Hepatocyte (in vitro differentiated cells): ENCODE measurements around the gene APBA2. TPM values are rescaled to one million over a fixed set of nuclear protein-coding genes. Genes with fewer than 3 reads are reported as not detected.

Source experiments
- DNase-seq: peaks from one replicate; pipeline ENCODE4 v3.0.0-alpha.2; 2016; ENCODE audit warnings: low spot score
- H2AFZ ChIP-seq: fragments of 200-600 bp; sonication (generic); 2 replicates; pipeline ENCODE4 v1.6.0; 2016; ENCODE audit warnings: antibody characterized with exemption, mild to moderate bottlenecking
- H3K27ac ChIP-seq: fragments of 200-600 bp; sonication (generic); 2 replicates; pipeline ENCODE4 v1.5.1; 2016; ENCODE audit warnings: mild to moderate bottlenecking
- H3K27me3 ChIP-seq: fragments of 200-600 bp; sonication (generic); 2 replicates; pipeline ENCODE4 v1.6.1; 2016
- H3K36me3 ChIP-seq: fragments of 200-600 bp; sonication (generic); replicated peaks from 2 replicates; pipeline ENCODE4 v1.5.1; 2016; ENCODE audit warnings: low read depth; ENCODE audit not compliant: insufficient read depth
- H3K4me1 ChIP-seq: fragments of 200-600 bp; sonication (generic); 2 replicates; pipeline ENCODE4 v1.5.1; 2016; ENCODE audit warnings: mild to moderate bottlenecking, moderate library complexity; ENCODE audit not compliant: insufficient read depth
- H3K4me2 ChIP-seq: fragments of 200-600 bp; sonication (generic); 2 replicates; pipeline ENCODE4 v1.6.0; 2016
- H3K4me3 ChIP-seq: fragments of 200-600 bp; sonication (generic); 2 replicates; pipeline ENCODE4 v1.5.1; 2016; ENCODE audit warnings: mild to moderate bottlenecking
- H3K79me2 ChIP-seq: fragments of 200-600 bp; sonication (generic); 2 replicates; pipeline ENCODE4 v1.6.0; 2017; ENCODE audit warnings: mild to moderate bottlenecking
- H3K9me2 ChIP-seq: fragments of 200-600 bp; sonication (generic); replicated peaks from 2 replicates; pipeline ENCODE4 v1.6.0; 2017; ENCODE audit warnings: mild to moderate bottlenecking; ENCODE audit not compliant: insufficient read depth
- H3K9me3 ChIP-seq: fragments of 200-600 bp; sonication (generic); 2 replicates; pipeline ENCODE4 v1.5.1; 2016; ENCODE audit warnings: low read depth, mild to moderate bottlenecking
- H4K20me1 ChIP-seq: fragments of 200-600 bp; sonication (generic); 2 replicates; pipeline ENCODE4 v1.6.0; 2016; ENCODE audit warnings: mild to moderate bottlenecking; ENCODE audit not compliant: insufficient read depth, poor library complexity, severe bottlenecking
- CTCF ChIP-seq: fragments of 200-600 bp; sonication (generic); IDR thresholded peaks from 2 replicates; pipeline ENCODE4 v1.5.1; 2016; ENCODE audit warnings: antibody characterized with exemption, mild to moderate bottlenecking; ENCODE audit not compliant: poor library complexity
- EZH2 ChIP-seq: fragments of 200-600 bp; sonication (generic); IDR thresholded peaks from 2 replicates; pipeline ENCODE4 v1.6.1; 2016; ENCODE audit warnings: antibody characterized with exemption, mild to moderate bottlenecking, borderline replicate concordance
- EZH2phosphoT487 ChIP-seq: fragments of 200-600 bp; sonication (generic); IDR thresholded peaks from one replicate; pipeline ENCODE4 v1.6.1; 2018; ENCODE audit warnings: antibody characterized with exemption, mild to moderate bottlenecking, low read depth, moderate library complexity; ENCODE audit not compliant: unreplicated experiment, severe bottlenecking
- WGBS: methylation state at CpG from one replicate; pipeline ENCODE4 v1.1.6; 2016; ENCODE audit warnings: low lambda C conversion rate; ENCODE audit errors: missing lambda C conversion rate; 5-methylcytosine and 5-hydroxymethylcytosine counted together
- polyA plus RNA-seq: library from polyadenylated mRNA; unstranded; fragments of >200 nt; fragmentation: Nextera tagmentation; extraction: Ambion mirVana; gene quantifications from 2 replicates; pipeline ENCODE4 v1.2.1, GENCODE V29; 2016
- total RNA-seq: library from RNA; depleted of rRNA; stranded (reverse); fragments of >200 nt; gene quantifications from 2 replicates; pipeline ENCODE4 v1.2.3, GENCODE V29; 2014

Gene APBA2
- total and polyA plus RNA-seq, 2 experiments from 2014 or later = 8.4 to 10.1 TPM

- DNase-seq = no peak
- peaks cover 14% of the 10 kb centered on the region for H3K4me1 ChIP-seq
- no peak overlapping the region for H3K27ac ChIP-seq
- H3K36me3 ChIP-seq = no peaks in the 10 kb centered on the region
- H2AFZ ChIP-seq = no peak overlapping the region
- no peaks in the 10 kb centered on the region for H4K20me1 ChIP-seq
- H3K27me3 ChIP-seq = no peaks in the 10 kb centered on the region
- WGBS = 63% methylated on average over 8 of the region's 8 CpGs
- no peak overlapping the region for H3K4me3 ChIP-seq
- H3K9me3 ChIP-seq = no peaks in the 10 kb centered on the region
- TF ChIP-seq EZH2phosphoT487 (no peak), EZH2 (no peak)
- H3K4me2 ChIP-seq = no peak overlapping the region
- H3K9me2 ChIP-seq = no peaks in the 10 kb centered on the region
- no peaks in the 10 kb centered on the region for H3K79me2 ChIP-seq
Observed at GRCh38 chr15:28955160-28955992, 69.6 kb downstream of the APBA2 start.

DNA sequence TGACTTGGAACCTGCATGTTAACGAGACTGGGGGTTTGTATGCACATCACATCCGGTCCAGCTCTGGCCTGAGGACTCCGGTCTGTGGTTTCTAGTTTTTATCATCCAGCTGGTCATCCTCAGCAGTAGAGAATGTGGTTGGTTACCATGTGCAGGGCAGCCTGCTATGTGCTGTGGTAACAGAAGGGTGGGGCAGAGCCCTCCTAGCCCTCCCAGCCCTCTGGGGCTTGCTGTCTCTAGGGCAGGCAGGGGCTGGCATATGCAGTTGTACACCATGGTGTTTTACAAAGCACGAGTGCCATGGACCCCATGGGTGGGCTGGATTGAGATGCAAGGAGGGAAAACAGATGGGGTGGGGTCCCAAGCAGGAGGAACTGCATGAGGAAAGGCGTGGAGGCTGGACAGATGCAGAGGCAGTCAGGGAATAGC, 70.2 kb downstream of the APBA2 start:
- TF ChIP-seq EZH2phosphoT487 (no peak), CTCF (no peak), EZH2 (no peak)
- DNase-seq = no peak
- Histone ChIP-seq H3K4me2 (no peak overlapping the region), H3K4me3 (no peak overlapping the region), H3K79me2 (no peaks in the 10 kb centered on the region), H3K36me3 (no peaks in the 10 kb centered on the region), H2AFZ (no peak overlapping the region), H3K9me3 (no peaks in the 10 kb centered on the region), H3K27ac (no peak overlapping the region), H3K4me1 (peaks cover 14% of the 10 kb centered on the region), H3K9me2 (no peaks in the 10 kb centered on the region), H3K27me3 (no peaks in the 10 kb centered on the region), H4K20me1 (no peaks in the 10 kb centered on the region)
- WGBS = 64% methylated on average over 5 of the region's 5 CpGs

GRCh38 chr15:28956491-28956890, 70.7 kb downstream of the APBA2 start:
- H4K20me1 ChIP-seq = no peaks in the 10 kb centered on the region
- H3K27ac ChIP-seq = no peak overlapping the region
- H3K9me3 ChIP-seq = no peaks in the 10 kb centered on the region
- 94% methylated on average over 8 of the region's 8 CpGs for WGBS
- no peak overlapping the region for H2AFZ ChIP-seq
- H3K4me2 ChIP-seq = no peak overlapping the region
- peaks cover 14% of the 10 kb centered on the region for H3K4me1 ChIP-seq
- no peaks in the 10 kb centered on the region for H3K27me3 ChIP-seq
- H3K36me3 ChIP-seq = no peaks in the 10 kb centered on the region
- H3K79me2 ChIP-seq = no peaks in the 10 kb centered on the region
- no peaks in the 10 kb centered on the region for H3K9me2 ChIP-seq
- no peak for DNase-seq
- no peak for TF ChIP-seq EZH2phosphoT487
- no peak for TF ChIP-seq CTCF
- TF ChIP-seq EZH2 = no peak
- no peak overlapping the region for H3K4me3 ChIP-seq

DNA sequence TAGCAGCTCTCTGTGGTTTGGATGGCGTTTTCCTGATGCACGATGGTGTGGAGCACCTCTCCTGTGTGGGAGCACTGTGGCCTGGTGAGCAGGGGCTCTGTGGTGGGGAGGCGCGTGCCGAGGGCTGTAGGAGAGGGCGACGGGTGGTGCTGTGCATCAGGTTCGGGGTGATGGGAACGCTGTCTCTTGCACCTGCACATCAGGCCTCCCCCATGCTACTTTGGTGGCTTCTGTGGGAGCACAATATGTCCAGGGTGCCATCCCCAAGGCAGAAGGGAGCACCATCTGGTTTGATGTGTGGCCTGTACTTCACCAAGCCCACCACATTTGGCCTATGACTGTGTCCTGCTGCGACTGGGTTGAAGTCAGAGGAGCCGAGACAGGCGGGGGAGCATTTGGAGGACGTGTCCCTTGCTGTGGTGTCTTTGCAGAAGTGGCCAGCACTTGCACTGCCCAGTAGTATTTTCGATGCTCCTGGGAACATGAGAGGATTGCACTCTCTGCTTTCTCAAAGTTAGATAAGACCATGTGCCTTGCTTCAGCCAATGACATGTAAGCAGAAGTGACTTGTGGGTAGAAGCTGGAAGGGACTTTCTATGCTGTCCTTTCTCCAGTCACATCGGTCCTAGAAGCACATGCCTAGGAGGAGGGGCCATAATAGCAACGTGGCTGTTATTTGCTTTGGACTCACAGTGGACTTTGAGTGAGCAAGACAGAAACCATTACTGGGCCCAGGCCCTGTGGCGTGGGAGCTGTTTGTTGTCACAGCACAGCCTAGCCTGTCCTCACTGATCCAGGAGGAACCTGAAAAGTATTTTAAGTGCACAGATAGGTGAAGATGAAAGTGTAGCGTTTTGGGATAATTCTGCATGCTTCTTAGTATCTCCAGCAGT, 72.1 kb downstream of the APBA2 start:
- H3K9me2 ChIP-seq = no peaks in the 10 kb centered on the region
- H3K36me3 ChIP-seq = no peaks in the 10 kb centered on the region
- no peak overlapping the region for H3K4me3 ChIP-seq
- no peak overlapping the region for H3K27ac ChIP-seq
- 89% methylated on average over 18 of the region's 18 CpGs for WGBS
- H4K20me1 ChIP-seq = no peaks in the 10 kb centered on the region
- no peaks in the 10 kb centered on the region for H3K27me3 ChIP-seq
- DNase-seq = no peak
- no peaks in the 10 kb centered on the region for H3K79me2 ChIP-seq
- TF ChIP-seq CTCF (no peak), EZH2phosphoT487 (no peak), EZH2 (no peak)
- no peak overlapping the region for H3K4me2 ChIP-seq
- no peak overlapping the region for H2AFZ ChIP-seq
- no peaks in the 10 kb centered on the region for H3K9me3 ChIP-seq
- H3K4me1 ChIP-seq = peaks cover 14% of the 10 kb centered on the region
